ENCODE results near the gene PDSS2.

DNA sequence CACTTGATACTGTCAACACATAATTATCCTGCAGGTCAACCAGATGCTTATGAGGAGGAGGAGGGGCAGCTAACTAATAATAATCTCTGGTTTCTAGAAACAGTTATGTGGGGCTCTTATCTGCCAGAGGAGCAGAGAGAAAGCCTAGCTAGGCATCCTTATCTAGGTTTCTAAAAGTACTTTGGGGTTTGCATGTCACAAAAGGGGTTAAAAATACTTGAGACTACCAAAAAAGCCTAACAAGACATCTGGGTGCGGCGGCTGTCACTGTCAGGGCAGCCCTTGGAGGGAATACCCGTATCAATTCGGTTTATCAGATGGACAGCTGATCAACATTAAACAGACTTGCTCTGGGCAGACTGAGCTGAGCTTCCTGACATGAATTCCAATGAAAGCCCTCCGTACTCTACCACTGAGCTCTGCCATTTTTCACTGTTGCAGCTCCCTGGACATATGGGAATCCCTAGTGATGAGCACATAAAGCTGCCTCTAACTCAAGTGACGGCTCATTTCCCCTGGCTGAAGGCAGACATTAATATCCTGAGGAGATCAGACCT is 166.6 kb downstream of the PDSS2 start:
- TF ChIP-seq, protein P1, sequence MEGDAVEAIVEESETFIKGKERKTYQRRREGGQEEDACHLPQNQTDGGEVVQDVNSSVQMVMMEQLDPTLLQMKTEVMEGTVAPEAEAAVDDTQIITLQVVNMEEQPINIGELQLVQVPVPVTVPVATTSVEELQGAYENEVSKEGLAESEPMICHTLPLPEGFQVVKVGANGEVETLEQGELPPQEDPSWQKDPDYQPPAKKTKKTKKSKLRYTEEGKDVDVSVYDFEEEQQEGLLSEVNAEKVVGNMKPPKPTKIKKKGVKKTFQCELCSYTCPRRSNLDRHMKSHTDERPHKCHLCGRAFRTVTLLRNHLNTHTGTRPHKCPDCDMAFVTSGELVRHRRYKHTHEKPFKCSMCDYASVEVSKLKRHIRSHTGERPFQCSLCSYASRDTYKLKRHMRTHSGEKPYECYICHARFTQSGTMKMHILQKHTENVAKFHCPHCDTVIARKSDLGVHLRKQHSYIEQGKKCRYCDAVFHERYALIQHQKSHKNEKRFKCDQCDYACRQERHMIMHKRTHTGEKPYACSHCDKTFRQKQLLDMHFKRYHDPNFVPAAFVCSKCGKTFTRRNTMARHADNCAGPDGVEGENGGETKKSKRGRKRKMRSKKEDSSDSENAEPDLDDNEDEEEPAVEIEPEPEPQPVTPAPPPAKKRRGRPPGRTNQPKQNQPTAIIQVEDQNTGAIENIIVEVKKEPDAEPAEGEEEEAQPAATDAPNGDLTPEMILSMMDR (IDR thresholded peaks at IDR 0.05; ENCODE audit: low read depth, low read length, poor library complexity, severe bottlenecking) = no peak
- no peak for TF ChIP-seq EZH2phosphoT487 (IDR thresholded peaks at IDR 0.05; ENCODE audit: borderline replicate concordance, low read length)

All from DOHH2 (cell line).